ENCODE data around the gene LMO3.
"Not testable (repeated sequence)": the region's sequence is repeated elsewhere in the genome, so short reads cannot be mapped to it uniquely, and the experiment has no call there.

The LMO3 gene

GRCh38 chr12:16542586-16542985 lies 63.4 kb downstream of the LMO3 start:
- DNase-seq (ENCODE audit: low read depth) = no peak

GRCh38 chr12:16537652-16538051 lies 68.3 kb downstream of the LMO3 start:
- not testable (repeated sequence) for DNase-seq (ENCODE audit: low read depth)

- no peak for DNase-seq (ENCODE audit: low read depth)
These were observed 74.3 kb downstream of the LMO3 start for GRCh38 chr12:16531621-16532020.

GRCh38 chr12:16530268-16530850 lies 75.6 kb downstream of the LMO3 start:
- no peak for DNase-seq (ENCODE audit: low read depth)

- DNase-seq (ENCODE audit: low read depth) = peak; percentile 19
These were observed 79.3 kb downstream of the LMO3 start for GRCh38 chr12:16526693-16527092.

GRCh38 chr12:16524378-16524777 lies 81.6 kb downstream of the LMO3 start:
- no peak for DNase-seq (ENCODE audit: low read depth)

GRCh38 chr12:16523951-16524331 lies 82.0 kb downstream of the LMO3 start:
- no peak for DNase-seq (ENCODE audit: low read depth)

GRCh38 chr12:16523284-16523950 lies 82.5 kb downstream of the LMO3 start:
- DNase-seq (ENCODE audit: low read depth) = no peak

GRCh38 chr12:16520328-16520727 lies 85.6 kb downstream of the LMO3 start:
- no peak for DNase-seq (ENCODE audit: low read depth)

GRCh38 chr12:16515666-16516065 lies 90.3 kb downstream of the LMO3 start:
- DNase-seq (ENCODE audit: low read depth) = no peak

- DNase-seq (ENCODE audit: low read depth) = no peak
These were observed 92.7 kb downstream of the LMO3 start for GRCh38 chr12:16513231-16513630.

GRCh38 chr12:16509411-16509810 lies 96.6 kb downstream of the LMO3 start:
- DNase-seq (ENCODE audit: low read depth) = no peak

- DNase-seq (ENCODE audit: low read depth) = no peak
These were observed 99.6 kb downstream of the LMO3 start for GRCh38 chr12:16506394-16506793.

GRCh38 chr12:16504200-16504599 lies 101.8 kb downstream of the LMO3 start:
- no peak for DNase-seq (ENCODE audit: low read depth)

GRCh38 chr12:16499611-16500010 lies 106.4 kb downstream of the LMO3 start:
- no peak for DNase-seq (ENCODE audit: low read depth)
